HepG2 (cell line): ENCODE measurements around the gene CACNA1I. TPM values are rescaled to one million over a fixed set of nuclear protein-coding genes. Genes with fewer than 3 reads are reported as not detected.

ENCODE experiments used
- ATF7-NPFF ChIP-seq: sonication (generic); formaldehyde crosslinking; IDR thresholded peaks from 2 replicates; pipeline ENCODE4 v1.8.1; 2023; ENCODE audit warnings: mild to moderate bottlenecking, low read depth, missing genetic modification reagents, moderate library complexity
- ELF3 ChIP-seq: IDR thresholded peaks from 2 replicates; pipeline ENCODE4 v1.6.1; 2016; ENCODE audit warnings: missing genetic modification reagents, missing compliant biosample characterization
- JUNB ChIP-seq: sonication (generic); formaldehyde crosslinking; IDR thresholded peaks from 2 replicates; pipeline ENCODE4 v1.8.0; 2022; ENCODE audit warnings: missing genetic modification reagents, mild to moderate bottlenecking, borderline replicate concordance
- KLF15 ChIP-seq: sonication (generic); formaldehyde crosslinking; IDR thresholded peaks from 2 replicates; pipeline ENCODE4 v1.8.1; 2023; ENCODE audit warnings: borderline replicate concordance, mild to moderate bottlenecking, inconsistent platforms, missing genetic modification reagents, mixed read lengths
- MIXL1 ChIP-seq: IDR thresholded peaks from 2 replicates; pipeline ENCODE4 v1.6.1; 2016
- NFRKB ChIP-seq: fragments of 450-650 bp; IDR thresholded peaks from 2 replicates; pipeline ENCODE4 v1.6.1; 2017
- PHF5A ChIP-seq: IDR thresholded peaks from one replicate; pipeline ENCODE4 v1.6.1; 2018; ENCODE audit warnings: low read depth, missing genetic modification reagents; ENCODE audit not compliant: unreplicated experiment
- ZBTB38 ChIP-seq: sonication (generic); formaldehyde crosslinking; IDR thresholded peaks from 2 replicates; pipeline ENCODE4 v1.5.1; 2020; ENCODE audit warnings: mild to moderate bottlenecking, missing genetic modification reagents
- ZFAT ChIP-seq: sonication (generic); formaldehyde crosslinking; conservative IDR thresholded peaks from 2 replicates; pipeline ENCODE4 v1.8.1; 2023; ENCODE audit warnings: missing genetic modification reagents, inconsistent platforms
- ZKSCAN5 ChIP-seq: sonication (generic); formaldehyde crosslinking; IDR thresholded peaks from 2 replicates; pipeline ENCODE4 v1.5.1; 2020; ENCODE audit warnings: mild to moderate bottlenecking, missing genetic modification reagents
- ZNF546 ChIP-seq: sonication (generic); formaldehyde crosslinking; conservative IDR thresholded peaks from 2 replicates; pipeline ENCODE4 v1.8.1; 2023; ENCODE audit warnings: mild to moderate bottlenecking, missing genetic modification reagents
- ZNF75D ChIP-seq: sonication (generic); formaldehyde crosslinking; IDR thresholded peaks from 2 replicates; pipeline ENCODE4 v1.8.1; 2023; ENCODE audit warnings: missing genetic modification reagents, mild to moderate bottlenecking, borderline replicate concordance
- ZNF891 ChIP-seq: sonication (generic); formaldehyde crosslinking; IDR thresholded peaks from 2 replicates; pipeline ENCODE4 v1.5.0; 2020; ENCODE audit warnings: mild to moderate bottlenecking, missing genetic modification reagents
- polyA plus RNA-seq, 8 experiments: library from polyadenylated mRNA; depleted of rRNA in 3 of 8; stranded (reverse) in 7 of 8; unstranded in 1 of 8; fragments of >200 nt; fragmentation: Illumina TruSeq in 4 of 8; extraction: Trizol in 4 of 8; gene quantifications; 2 replicates each; pipeline versions ENCODE4 v1.2.1 to v1.2.3, GENCODE V29; 2011 to 2016; ENCODE audit warnings: low read depth in 4 of 8, missing spikeins in 1 of 8, mixed read lengths in 1 of 8; ENCODE audit not compliant: insufficient read depth in 1 of 8
- total RNA-seq, 5 experiments: library from RNA; depleted of rRNA; stranded (reverse); fragments of >200 nt; fragmentation: Illumina TruSeq; extraction: Trizol; gene quantifications; 2 replicates each; pipeline ENCODE4 v1.2.3, GENCODE V29; 2016; ENCODE audit warnings: low read depth in 1 of 5
- TF ChIP-seq, protein P1 (sequence below): sonication (generic); formaldehyde crosslinking; IDR thresholded peaks from 2 replicates; pipeline ENCODE4 v1.5.1; 2020; ENCODE audit warnings: missing genetic modification reagents, mild to moderate bottlenecking, borderline replicate concordance
- TF ChIP-seq, protein P2 (sequence below): sonication (generic); formaldehyde crosslinking; IDR thresholded peaks from 2 replicates; pipeline ENCODE4 v1.5.1; 2020; ENCODE audit warnings: missing genetic modification reagents, mild to moderate bottlenecking, borderline replicate concordance
- TF ChIP-seq, protein P3 (sequence below): sonication (generic); formaldehyde crosslinking; IDR thresholded peaks from 2 replicates; pipeline ENCODE4 v1.4.0; 2020; ENCODE audit warnings: mild to moderate bottlenecking, missing genetic modification reagents
- TF ChIP-seq, protein P4 (sequence below): sonication (generic); formaldehyde crosslinking; conservative IDR thresholded peaks from 2 replicates; pipeline ENCODE4 v1.4.0; 2020; ENCODE audit warnings: missing genetic modification reagents
- TF ChIP-seq, protein P5 (sequence below): sonication (generic); formaldehyde crosslinking; IDR thresholded peaks from 2 replicates; pipeline ENCODE4 v1.8.0; 2023; ENCODE audit warnings: mild to moderate bottlenecking, missing genetic modification reagents

The CACNA1I gene
- total and polyA plus RNA-seq, 2 of the 13 experiments (the other 11 are each of a cell fraction or from before 2014, with no cell fraction given), result not detected

DNA sequence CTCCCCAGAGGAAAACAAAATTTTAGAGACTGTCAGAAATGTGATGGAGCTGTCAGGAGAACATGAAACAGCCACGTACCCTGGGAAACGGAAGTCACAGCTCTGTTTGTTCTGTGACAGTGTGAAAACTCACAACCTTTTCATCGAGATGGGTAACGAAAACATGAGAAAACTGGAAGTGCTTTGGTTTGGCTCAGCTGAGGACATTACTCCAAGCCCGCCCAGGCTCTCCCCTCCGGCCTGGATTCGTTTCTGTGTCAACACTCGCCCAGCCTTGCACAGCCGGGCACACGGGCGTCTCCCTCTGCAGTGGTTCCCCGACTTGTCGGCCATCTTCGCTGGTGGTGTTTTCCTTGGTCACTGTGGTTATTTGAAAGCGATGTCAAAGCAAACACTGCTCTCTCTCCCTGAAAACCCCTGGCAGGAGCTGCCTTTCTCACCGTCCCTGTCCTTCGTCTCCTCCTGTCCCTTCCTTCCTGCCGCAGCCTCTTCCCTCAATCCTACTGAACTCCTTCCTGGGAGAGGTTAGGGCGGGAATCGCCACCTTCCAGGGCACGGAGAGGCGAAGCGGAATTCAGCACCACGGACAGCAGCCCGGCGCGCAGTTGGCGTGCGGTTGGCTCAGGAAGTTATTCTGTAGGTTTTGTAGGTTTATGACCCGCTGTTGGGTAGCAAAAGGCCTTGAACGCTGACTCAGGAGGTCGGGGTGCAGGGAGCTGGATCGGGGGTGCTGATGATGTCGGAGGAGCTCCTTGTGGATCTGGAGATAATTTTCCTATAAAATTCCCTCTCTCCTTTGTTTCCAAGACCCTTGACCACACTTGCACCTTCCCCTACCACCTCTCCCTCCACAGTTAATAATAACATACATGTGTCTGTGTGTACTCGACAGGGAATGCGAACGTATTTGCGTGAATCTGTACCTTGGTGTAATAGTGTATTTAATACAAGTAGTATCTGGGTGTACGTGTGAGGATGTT, 24.9 kb upstream of the CACNA1I start (continued):
- TF ChIP-seq ZKSCAN5 (CRISPR knock-in tag) (no peak), PHF5A (peak; percentile 65), ELF3 (peak; percentile 73), ZNF75D (CRISPR knock-in tag) (peak; percentile 57; the same call in 1 of the 2 replicates), ATF7-NPFF (CRISPR knock-in tag) (peak; percentile 52; the same call in 1 of the 2 replicates), MIXL1 (CRISPR knock-in tag) (peak; percentile 75; the same call in 1 of the 2 replicates), ZNF546 (CRISPR knock-in tag) (0 out of 2 replicates have a peak, but pooled peaks have one; percentile 43), ZBTB38 (CRISPR knock-in tag) (0 out of 2 replicates have a peak, but pooled peaks have one; percentile 28), NFRKB (no peak), KLF15 (CRISPR knock-in tag) (peak; percentile 86; the same call in 1 of the 2 replicates), ZNF891 (CRISPR knock-in tag) (peak; percentile 90), ZFAT (CRISPR knock-in tag) (0 out of 2 replicates have a peak, but pooled peaks have one; percentile 38), JUNB (CRISPR knock-in tag) (no peak; the same call in 1 of the 2 replicates)
- TF ChIP-seq, protein P1, sequence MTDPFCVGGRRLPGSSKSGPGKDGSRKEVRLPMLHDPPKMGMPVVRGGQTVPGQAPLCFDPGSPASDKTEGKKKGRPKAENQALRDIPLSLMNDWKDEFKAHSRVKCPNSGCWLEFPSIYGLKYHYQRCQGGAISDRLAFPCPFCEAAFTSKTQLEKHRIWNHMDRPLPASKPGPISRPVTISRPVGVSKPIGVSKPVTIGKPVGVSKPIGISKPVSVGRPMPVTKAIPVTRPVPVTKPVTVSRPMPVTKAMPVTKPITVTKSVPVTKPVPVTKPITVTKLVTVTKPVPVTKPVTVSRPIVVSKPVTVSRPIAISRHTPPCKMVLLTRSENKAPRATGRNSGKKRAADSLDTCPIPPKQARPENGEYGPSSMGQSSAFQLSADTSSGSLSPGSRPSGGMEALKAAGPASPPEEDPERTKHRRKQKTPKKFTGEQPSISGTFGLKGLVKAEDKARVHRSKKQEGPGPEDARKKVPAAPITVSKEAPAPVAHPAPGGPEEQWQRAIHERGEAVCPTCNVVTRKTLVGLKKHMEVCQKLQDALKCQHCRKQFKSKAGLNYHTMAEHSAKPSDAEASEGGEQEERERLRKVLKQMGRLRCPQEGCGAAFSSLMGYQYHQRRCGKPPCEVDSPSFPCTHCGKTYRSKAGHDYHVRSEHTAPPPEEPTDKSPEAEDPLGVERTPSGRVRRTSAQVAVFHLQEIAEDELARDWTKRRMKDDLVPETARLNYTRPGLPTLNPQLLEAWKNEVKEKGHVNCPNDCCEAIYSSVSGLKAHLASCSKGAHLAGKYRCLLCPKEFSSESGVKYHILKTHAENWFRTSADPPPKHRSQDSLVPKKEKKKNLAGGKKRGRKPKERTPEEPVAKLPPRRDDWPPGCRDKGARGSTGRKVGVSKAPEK (CRISPR knock-in tag), result no peak
- TF ChIP-seq, protein P2, sequence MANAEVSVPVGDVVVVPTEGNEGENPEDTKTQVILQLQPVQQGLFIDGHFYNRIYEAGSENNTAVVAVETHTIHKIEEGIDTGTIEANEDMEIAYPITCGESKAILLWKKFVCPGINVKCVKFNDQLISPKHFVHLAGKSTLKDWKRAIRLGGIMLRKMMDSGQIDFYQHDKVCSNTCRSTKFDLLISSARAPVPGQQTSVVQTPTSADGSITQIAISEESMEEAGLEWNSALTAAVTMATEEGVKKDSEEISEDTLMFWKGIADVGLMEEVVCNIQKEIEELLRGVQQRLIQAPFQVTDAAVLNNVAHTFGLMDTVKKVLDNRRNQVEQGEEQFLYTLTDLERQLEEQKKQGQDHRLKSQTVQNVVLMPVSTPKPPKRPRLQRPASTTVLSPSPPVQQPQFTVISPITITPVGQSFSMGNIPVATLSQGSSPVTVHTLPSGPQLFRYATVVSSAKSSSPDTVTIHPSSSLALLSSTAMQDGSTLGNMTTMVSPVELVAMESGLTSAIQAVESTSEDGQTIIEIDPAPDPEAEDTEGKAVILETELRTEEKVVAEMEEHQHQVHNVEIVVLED (CRISPR knock-in tag), result no peak
- TF ChIP-seq, protein P3, sequence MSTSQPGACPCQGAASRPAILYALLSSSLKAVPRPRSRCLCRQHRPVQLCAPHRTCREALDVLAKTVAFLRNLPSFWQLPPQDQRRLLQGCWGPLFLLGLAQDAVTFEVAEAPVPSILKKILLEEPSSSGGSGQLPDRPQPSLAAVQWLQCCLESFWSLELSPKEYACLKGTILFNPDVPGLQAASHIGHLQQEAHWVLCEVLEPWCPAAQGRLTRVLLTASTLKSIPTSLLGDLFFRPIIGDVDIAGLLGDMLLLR (CRISPR knock-in tag), result no peak
- TF ChIP-seq, protein P4, sequence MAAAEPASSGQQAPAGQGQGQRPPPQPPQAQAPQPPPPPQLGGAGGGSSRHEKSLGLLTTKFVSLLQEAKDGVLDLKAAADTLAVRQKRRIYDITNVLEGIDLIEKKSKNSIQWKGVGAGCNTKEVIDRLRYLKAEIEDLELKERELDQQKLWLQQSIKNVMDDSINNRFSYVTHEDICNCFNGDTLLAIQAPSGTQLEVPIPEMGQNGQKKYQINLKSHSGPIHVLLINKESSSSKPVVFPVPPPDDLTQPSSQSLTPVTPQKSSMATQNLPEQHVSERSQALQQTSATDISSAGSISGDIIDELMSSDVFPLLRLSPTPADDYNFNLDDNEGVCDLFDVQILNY, result peak; percentile 83
- TF ChIP-seq, protein P5, sequence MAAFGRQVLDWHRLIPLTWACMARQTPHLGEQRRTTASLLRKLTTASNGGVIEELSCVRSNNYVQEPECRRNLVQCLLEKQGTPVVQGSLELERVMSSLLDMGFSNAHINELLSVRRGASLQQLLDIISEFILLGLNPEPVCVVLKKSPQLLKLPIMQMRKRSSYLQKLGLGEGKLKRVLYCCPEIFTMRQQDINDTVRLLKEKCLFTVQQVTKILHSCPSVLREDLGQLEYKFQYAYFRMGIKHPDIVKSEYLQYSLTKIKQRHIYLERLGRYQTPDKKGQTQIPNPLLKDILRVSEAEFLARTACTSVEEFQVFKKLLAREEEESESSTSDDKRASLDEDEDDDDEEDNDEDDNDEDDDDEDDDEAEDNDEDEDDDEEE, result peak; percentile 89
